ENCODE measurements around the gene KASH5.
"Not testable (repeated sequence)": the region's sequence is repeated elsewhere in the genome, so short reads cannot be mapped to it uniquely, and the experiment has no call there.

KASH5 gene

DNA sequence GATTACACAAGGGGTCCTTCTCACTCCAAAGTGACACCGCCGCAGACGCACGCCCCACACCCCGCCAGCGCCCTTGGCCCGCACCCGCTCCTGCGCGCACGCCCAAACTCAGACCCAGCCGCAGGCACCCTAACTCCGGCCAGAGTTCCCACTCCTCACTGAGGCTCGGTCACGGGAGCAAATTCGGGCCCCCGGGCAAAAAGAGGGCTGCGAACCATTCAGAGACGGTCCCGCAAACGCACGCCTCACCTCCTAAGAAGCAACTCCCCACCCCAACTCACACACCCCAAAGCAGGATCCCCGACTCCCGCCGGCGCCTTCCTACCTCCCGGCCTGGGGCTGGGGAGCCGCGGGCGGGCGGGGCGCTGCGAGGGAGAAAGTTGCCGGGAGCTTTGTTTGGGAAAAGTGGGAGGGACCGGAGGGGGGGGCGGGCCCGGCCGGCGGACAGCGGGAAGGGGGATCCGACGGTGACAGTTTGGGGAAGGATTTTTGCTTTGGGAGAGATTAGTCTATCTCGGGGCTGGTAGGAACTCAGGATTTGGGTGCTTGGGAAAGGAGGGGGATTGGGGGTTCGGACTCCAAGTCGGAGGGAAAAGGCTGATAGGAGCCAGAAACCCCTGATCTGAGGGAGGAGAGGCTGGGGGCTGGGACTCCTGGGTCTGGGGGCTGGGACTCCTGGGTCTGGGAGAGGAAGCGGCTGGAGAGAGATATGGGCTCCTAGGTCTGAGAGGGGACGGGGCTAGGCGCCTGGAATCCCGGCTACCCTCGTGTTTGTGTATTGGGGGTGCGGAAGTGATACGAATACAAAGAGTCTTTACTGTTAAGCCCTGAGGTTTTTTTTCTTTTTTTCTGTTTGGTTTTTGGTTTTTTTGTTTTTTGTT lies 25.8 kb upstream of the KASH5 start, which contains the start of gene TEAD2:
Gene TEAD2, minus strand, starts transcription at position 369 of the 881 bp plus-strand sequence. CDS start 2,341 bp downstream, outside the sequence.
- Histone ChIP-seq H3K36me3 (ENCODE audit: control insufficient read depth, insufficient read depth, low read length) (peaks cover 15% of the 10 kb centered on the region; the same call in 1 of the 2 replicates), H3K9me3 (ENCODE audit: control insufficient read depth, insufficient read depth, low read length) (no peaks in the 10 kb centered on the region), H3K4me3 (ENCODE audit: low read length) (peak within 1 kb of the TSS; percentile 67), H3K4me1 (ENCODE audit: control insufficient read depth, insufficient read depth, low read length) (peaks cover 3% of the 10 kb centered on the region; the same call in 1 of the 2 replicates), H3K27ac (ENCODE audit: low read length) (no peak within 1 kb of the TSS), H3K27me3 (ENCODE audit: control insufficient read depth, insufficient read depth, low read length) (no peaks in the 10 kb centered on the region)
- DNase-seq (ENCODE audit: low read depth, low spot score) = no peak
- no CpG with 5 or more reads among the region's 52 CpGs for WGBS (ENCODE audit: insufficient coverage, insufficient read length)

DNA sequence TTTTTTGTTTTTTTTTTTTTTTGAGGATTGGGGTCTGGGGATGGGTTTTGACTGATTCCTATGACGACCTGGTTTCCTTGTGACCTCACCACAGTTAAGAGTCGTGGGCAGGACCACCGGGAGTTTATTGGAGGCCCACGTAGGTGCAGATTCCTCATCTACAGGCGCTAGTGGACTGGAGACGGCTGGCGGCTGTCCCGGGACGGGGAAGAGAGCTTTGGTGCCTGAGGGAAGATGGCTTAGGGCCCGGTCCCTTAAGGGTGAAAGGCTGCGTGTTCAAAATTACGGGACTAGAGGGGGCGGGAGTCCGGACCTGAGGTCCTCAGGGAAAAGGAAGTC lies 25.2 kb upstream of the KASH5 start:
- Histone ChIP-seq H3K4me1 (ENCODE audit: control insufficient read depth, insufficient read depth, low read length) (peaks cover 3% of the 10 kb centered on the region; the same call in 1 of the 2 replicates), H3K27ac (ENCODE audit: low read length) (no peak overlapping the region), H3K36me3 (ENCODE audit: control insufficient read depth, insufficient read depth, low read length) (peaks cover 10% of the 10 kb centered on the region; the same call in 1 of the 2 replicates), H3K4me3 (ENCODE audit: low read length) (peak overlapping the region; percentile 10; the same call in 1 of the 2 replicates), H3K9me3 (ENCODE audit: control insufficient read depth, insufficient read depth, low read length) (no peaks in the 10 kb centered on the region), H3K27me3 (ENCODE audit: control insufficient read depth, insufficient read depth, low read length) (no peaks in the 10 kb centered on the region)
- no peak for DNase-seq (ENCODE audit: low read depth, low spot score)
- WGBS (ENCODE audit: insufficient coverage, insufficient read length) = no CpG with 5 or more reads among the region's 14 CpGs

GRCh38 chr19:49363268-49364082 lies 24.6 kb upstream of the KASH5 start, which contains the start of gene DKKL1:
TSS of gene DKKL1 (plus strand) at chr19:49363877. CDS start at chr19:49363999, 122 bp downstream.
- Histone ChIP-seq H3K9me3 (ENCODE audit: control insufficient read depth, insufficient read depth, low read length) (no peaks in the 10 kb centered on the region), H3K27me3 (ENCODE audit: control insufficient read depth, insufficient read depth, low read length) (no peaks in the 10 kb centered on the region), H3K36me3 (ENCODE audit: control insufficient read depth, insufficient read depth, low read length) (peaks cover 6% of the 10 kb centered on the region; the same call in 1 of the 2 replicates), H3K4me1 (ENCODE audit: control insufficient read depth, insufficient read depth, low read length) (peaks cover 3% of the 10 kb centered on the region; the same call in 1 of the 2 replicates), H3K27ac (ENCODE audit: low read length) (no peak within 1 kb of the TSS), H3K4me3 (ENCODE audit: low read length) (peak within 1 kb of the TSS; percentile 10; the same call in 1 of the 2 replicates)
- WGBS (ENCODE audit: insufficient coverage, insufficient read length) = no CpG with 5 or more reads among the region's 46 CpGs
- DNase-seq (ENCODE audit: low read depth, low spot score) = peak; percentile 96

DNA sequence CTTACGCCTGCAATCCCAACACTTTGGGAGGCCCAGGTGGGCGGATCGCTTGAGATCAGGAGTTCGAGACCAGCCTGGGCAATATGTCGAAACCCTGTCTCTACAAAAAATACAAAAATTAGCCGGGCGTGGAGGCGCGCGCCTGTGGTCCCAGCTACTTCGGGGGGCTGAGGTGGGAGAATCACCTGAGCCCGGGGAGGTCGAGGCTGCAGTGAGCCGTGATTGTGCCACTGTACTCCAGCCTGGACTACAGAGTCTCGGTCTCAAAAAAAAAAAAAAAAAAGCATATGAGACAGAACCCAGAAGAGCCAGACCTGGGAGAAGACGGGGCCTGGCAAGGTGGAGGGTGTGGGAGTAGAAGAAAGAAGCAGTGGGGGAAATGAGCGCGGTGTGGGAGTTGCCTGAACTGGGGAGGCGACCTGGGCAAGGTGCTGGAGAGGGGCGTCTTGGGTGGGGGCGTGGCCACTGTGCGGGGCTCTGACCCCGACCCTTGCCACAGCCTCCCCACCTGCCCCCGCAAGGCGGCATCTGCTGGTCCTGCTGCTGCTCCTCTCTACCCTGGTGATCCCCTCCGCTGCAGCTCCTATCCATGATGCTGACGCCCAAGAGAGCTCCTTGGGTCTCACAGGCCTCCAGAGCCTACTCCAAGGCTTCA lies 23.8 kb upstream of the KASH5 start:
- Histone ChIP-seq H3K4me1 (ENCODE audit: control insufficient read depth, insufficient read depth, low read length) (peaks cover 3% of the 10 kb centered on the region; the same call in 1 of the 2 replicates), H3K9me3 (ENCODE audit: control insufficient read depth, insufficient read depth, low read length) (no peaks in the 10 kb centered on the region), H3K36me3 (ENCODE audit: control insufficient read depth, insufficient read depth, low read length) (peaks cover 4% of the 10 kb centered on the region; the same call in 1 of the 2 replicates), H3K4me3 (ENCODE audit: low read length) (no peak overlapping the region), H3K27me3 (ENCODE audit: control insufficient read depth, insufficient read depth, low read length) (no peaks in the 10 kb centered on the region), H3K27ac (ENCODE audit: low read length) (no peak overlapping the region)
- DNase-seq (ENCODE audit: low read depth, low spot score) = no peak
- WGBS (ENCODE audit: insufficient coverage, insufficient read length) = no CpG with 5 or more reads among the region's 27 CpGs

DNA sequence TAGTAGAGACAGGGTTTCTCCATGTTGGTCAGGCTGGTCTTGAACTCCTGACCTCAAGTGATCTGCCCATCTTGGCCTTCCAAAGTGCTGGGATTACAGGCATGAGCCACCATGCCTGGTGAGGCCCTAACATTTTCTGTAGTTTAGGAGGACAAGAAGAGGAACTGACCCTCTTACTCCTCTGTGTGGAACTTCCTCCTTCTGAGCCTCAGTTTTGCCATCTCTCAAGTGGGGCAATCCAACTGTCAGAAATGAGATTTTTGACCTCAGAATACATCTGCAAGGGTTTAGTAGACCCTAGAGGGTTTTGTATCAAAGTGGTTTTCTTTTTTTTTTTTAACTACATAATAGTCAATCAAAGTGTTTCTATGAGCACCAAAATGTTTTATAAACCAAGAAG lies 21.9 kb upstream of the KASH5 start:
- DNase-seq (ENCODE audit: low read depth, low spot score) = no peak
- H3K27ac ChIP-seq (ENCODE audit: low read length) = no peak overlapping the region

DNA sequence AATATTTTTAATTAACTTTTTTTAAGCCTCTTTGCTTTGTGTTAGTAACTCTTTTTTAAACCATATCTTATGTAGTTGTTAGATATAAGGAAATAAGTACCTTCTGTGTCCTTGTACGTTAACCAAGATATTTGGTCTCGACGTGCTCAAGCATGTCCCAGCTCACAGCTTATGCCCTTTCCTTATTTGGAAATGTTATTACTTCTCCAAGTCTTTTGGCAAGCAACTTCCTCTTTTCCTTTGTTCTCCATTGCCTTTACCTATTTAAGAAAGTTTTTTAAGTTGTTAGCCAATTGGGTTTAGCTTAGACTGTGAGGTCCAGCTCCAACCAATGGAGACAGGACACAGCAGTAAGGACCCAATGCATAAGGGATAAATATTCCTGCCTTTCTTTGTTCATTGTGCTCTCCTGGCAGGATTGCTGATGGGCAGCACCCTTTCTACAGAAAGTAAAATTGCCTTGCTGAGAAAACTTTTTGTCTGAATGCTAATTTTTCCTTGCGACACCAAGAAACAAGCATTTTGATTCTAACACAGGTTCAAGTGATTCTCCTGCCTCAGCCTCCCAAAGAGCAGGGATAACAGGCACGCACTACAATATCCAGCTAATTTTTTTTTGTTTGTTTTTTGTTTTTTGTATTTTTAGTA lies 19.2 kb upstream of the KASH5 start:
- Histone ChIP-seq H3K4me3 (ENCODE audit: low read length) (no peak overlapping the region), H3K36me3 (ENCODE audit: control insufficient read depth, insufficient read depth, low read length) (no peaks in the 10 kb centered on the region), H3K9me3 (ENCODE audit: control insufficient read depth, insufficient read depth, low read length) (peaks cover 5% of the 10 kb centered on the region), H3K27ac (ENCODE audit: low read length) (no peak overlapping the region), H3K4me1 (ENCODE audit: control insufficient read depth, insufficient read depth, low read length) (peaks cover 3% of the 10 kb centered on the region; the same call in 1 of the 2 replicates), H3K27me3 (ENCODE audit: control insufficient read depth, insufficient read depth, low read length) (no peaks in the 10 kb centered on the region)
- WGBS (ENCODE audit: insufficient coverage, insufficient read length) = no CpG with 5 or more reads among the region's 5 CpGs
- no peak for DNase-seq (ENCODE audit: low read depth, low spot score)

More for the DNA sequence above, 21.9 kb upstream of the KASH5 start:
- peaks cover 3% of the 10 kb centered on the region; the same call in 1 of the 2 replicates for H3K4me1 ChIP-seq (ENCODE audit: control insufficient read depth, insufficient read depth, low read length)
- peaks cover 5% of the 10 kb centered on the region for H3K9me3 ChIP-seq (ENCODE audit: control insufficient read depth, insufficient read depth, low read length)
- no peaks in the 10 kb centered on the region for H3K27me3 ChIP-seq (ENCODE audit: control insufficient read depth, insufficient read depth, low read length)
- no peaks in the 10 kb centered on the region for H3K36me3 ChIP-seq (ENCODE audit: control insufficient read depth, insufficient read depth, low read length)
- H3K4me3 ChIP-seq (ENCODE audit: low read length) = no peak overlapping the region

DNA sequence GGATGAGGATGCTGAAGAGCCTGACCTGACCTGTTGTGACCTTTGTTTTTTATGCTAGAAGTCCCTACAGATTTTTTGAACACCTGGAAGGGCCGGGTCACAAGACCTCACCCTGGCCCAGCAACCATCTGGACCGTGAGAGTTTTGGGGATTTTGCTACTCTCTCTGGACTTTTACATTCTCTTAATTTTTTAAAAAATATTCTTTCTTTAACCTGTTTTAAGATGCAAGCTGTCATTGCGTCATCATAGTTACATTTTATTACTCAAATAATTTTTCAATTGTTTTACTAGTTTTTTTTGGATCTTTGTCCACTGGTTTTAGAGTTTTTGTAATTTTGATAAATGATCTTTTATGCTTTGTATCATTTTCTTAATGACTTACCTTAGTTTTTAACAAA lies 16.9 kb upstream of the KASH5 start:
- Histone ChIP-seq H3K36me3 (ENCODE audit: control insufficient read depth, insufficient read depth, low read length) (no peaks in the 10 kb centered on the region), H3K4me3 (ENCODE audit: low read length) (no peak overlapping the region), H3K27me3 (ENCODE audit: control insufficient read depth, insufficient read depth, low read length) (no peaks in the 10 kb centered on the region), H3K4me1 (ENCODE audit: control insufficient read depth, insufficient read depth, low read length) (no peaks in the 10 kb centered on the region), H3K9me3 (ENCODE audit: control insufficient read depth, insufficient read depth, low read length) (peaks cover 5% of the 10 kb centered on the region), H3K27ac (ENCODE audit: low read length) (no peak overlapping the region)
- WGBS (ENCODE audit: insufficient coverage, insufficient read length) = no CpG with 5 or more reads among the region's 3 CpGs
- DNase-seq (ENCODE audit: low read depth, low spot score) = no peak

- H3K27ac ChIP-seq (ENCODE audit: low read length); H3K36me3 ChIP-seq (ENCODE audit: control insufficient read depth, insufficient read depth, low read length); H3K9me3 ChIP-seq (ENCODE audit: control insufficient read depth, insufficient read depth, low read length); H3K4me3 ChIP-seq (ENCODE audit: low read length); H3K4me1 ChIP-seq (ENCODE audit: control insufficient read depth, insufficient read depth, low read length); DNase-seq (ENCODE audit: low read depth, low spot score); H3K27me3 ChIP-seq (ENCODE audit: control insufficient read depth, insufficient read depth, low read length): not testable (repeated sequence)
- no CpG with 5 or more reads among the region's 3 CpGs for WGBS (ENCODE audit: insufficient coverage, insufficient read length)
Measured at GRCh38 chr19:49373174-49373573, 14.9 kb upstream of the KASH5 start.

- H3K27ac ChIP-seq (ENCODE audit: low read length) = no peak overlapping the region
- no peaks in the 10 kb centered on the region for H3K27me3 ChIP-seq (ENCODE audit: control insufficient read depth, insufficient read depth, low read length)
- DNase-seq (ENCODE audit: low read depth, low spot score) = no peak
- no peaks in the 10 kb centered on the region for H3K36me3 ChIP-seq (ENCODE audit: control insufficient read depth, insufficient read depth, low read length)
- no peak overlapping the region for H3K4me3 ChIP-seq (ENCODE audit: low read length)
- WGBS (ENCODE audit: insufficient coverage, insufficient read length) = no CpG with 5 or more reads among the region's 16 CpGs
- peaks cover 2% of the 10 kb centered on the region; the same call in 1 of the 2 replicates for H3K9me3 ChIP-seq (ENCODE audit: control insufficient read depth, insufficient read depth, low read length)
- H3K4me1 ChIP-seq (ENCODE audit: control insufficient read depth, insufficient read depth, low read length) = no peaks in the 10 kb centered on the region
Measured at GRCh38 chr19:49374665-49375434, 13.2 kb upstream of the KASH5 start.
